H1 (cell line): ENCODE results near the gene MT1B. TPM values are rescaled to one million over a fixed set of nuclear protein-coding genes. Genes with fewer than 3 reads are reported as not detected.

ENCODE experiments used
- CBX5 ChIP-seq: fragments of 300-800, 300-1000 bp; sonication (generic); IDR thresholded peaks from 2 replicates; pipeline ENCODE4 v1.7.1; 2016; ENCODE audit warnings: antibody characterized with exemption, low read length, low read depth
- polyA plus RNA-seq, 7 experiments: library from polyadenylated mRNA; depleted of rRNA in 3 of 7; stranded (reverse) in 5 of 7; unstranded in 2 of 7; fragments of >200 nt in 5 of 7; fragments of 200-250 nt in 2 of 7; gene quantifications; 1 replicate in 5 of 7; 2 replicates in 1 of 7; 4 replicates in 1 of 7; pipeline versions ENCODE4 v1.2.1 to v1.2.3, GENCODE V29; 2011 to 2013; ENCODE audit warnings: missing spikeins in 2 of 7, mixed read lengths in 2 of 7
- total RNA-seq: library from RNA; stranded (reverse); fragmentation: NEBNext Ultra II Directional; extraction: Animal tissue kit (Norgen Biotek cat#: 25700); gene quantifications from 2 replicates; pipeline ENCODE4 v1.2.1, GENCODE V29; 2021

MT1B gene
- total and polyA plus RNA-seq, 2 of the 8 experiments (the other 6 are each of a cell fraction or from before 2014, with no cell fraction given), result not detected

DNA sequence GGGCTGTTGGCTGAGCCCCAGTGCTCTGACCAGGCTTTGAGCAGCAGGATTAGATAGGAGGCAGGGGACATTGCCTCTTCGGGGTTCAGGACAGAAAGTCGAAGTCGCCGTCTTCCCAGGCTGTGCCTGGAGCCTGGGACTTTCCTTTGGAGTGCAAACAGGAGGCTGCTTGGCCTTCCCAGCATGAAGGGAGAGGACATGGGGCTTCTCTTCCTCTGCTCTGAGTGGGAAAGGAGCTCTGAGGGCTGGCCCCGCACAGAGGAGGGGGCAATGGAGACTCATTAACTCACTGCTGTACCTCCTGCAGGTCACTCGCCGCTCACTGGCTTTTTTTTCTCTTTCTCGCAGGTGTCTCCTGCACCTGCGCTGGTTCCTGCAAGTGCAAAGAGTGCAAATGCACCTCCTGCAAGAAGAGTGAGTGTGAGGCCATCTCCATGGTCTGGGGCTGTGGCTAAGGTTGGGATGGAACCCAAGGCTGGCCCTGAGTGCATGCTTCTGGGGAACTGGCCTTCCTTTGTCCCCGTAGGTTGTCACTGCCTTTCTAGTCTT lies 6.7 kb downstream of the MT1B start (continued):
- TF ChIP-seq CBX5, result no peak
